GM12892 (cell line): ENCODE data around the gene PDE1A.

Experiments
- DNase-seq: peaks from one replicate; pipeline ENCODE4 v3.0.0; 2011; ENCODE audit not compliant: insufficient read length
- FAIRE-seq: peaks from 2 replicates; lab custom pipeline; 2011; peaks lifted over from hg19 to GRCh38; lab: Jason Lieb, UNC
- POLR2A ChIP-seq: IDR thresholded peaks from 2 replicates; pipeline ENCODE4 v1.6.1; 2011; ENCODE audit warnings: low read depth, low read length, control low read depth
- POLR2AphosphoS5 ChIP-seq: IDR thresholded peaks from 2 replicates; pipeline ENCODE4 v1.6.1; 2011; ENCODE audit warnings: low read depth, low read length, control low read depth
- TAF1 ChIP-seq: IDR thresholded peaks from 2 replicates; pipeline ENCODE4 v1.6.1; 2011; ENCODE audit warnings: low read depth, mild to moderate bottlenecking, control low read depth, low read length, borderline replicate concordance

The PDE1A gene

DNA sequence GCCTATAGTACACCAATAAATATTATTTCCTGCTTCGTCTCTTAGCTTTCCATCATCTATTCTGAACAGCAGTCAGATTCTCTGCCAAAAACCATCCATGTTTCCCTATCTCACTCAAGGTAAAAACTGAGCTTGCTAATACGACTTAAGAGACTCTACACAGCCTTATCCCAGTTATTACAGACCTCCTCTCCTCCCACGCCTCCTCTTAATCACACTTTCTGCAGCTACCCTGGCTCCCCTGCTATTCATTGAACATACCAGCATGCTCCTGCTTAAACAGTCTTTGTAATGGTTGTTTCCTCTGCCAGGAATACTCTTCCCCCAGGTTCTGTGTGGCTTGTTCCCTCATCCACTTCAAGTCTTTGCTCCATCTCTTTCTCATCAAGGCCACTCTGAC lies 81.5 kb downstream of the PDE1A start:
- no peak for TF ChIP-seq POLR2AphosphoS5
- no peak for FAIRE-seq
- DNase-seq = no peak

DNA sequence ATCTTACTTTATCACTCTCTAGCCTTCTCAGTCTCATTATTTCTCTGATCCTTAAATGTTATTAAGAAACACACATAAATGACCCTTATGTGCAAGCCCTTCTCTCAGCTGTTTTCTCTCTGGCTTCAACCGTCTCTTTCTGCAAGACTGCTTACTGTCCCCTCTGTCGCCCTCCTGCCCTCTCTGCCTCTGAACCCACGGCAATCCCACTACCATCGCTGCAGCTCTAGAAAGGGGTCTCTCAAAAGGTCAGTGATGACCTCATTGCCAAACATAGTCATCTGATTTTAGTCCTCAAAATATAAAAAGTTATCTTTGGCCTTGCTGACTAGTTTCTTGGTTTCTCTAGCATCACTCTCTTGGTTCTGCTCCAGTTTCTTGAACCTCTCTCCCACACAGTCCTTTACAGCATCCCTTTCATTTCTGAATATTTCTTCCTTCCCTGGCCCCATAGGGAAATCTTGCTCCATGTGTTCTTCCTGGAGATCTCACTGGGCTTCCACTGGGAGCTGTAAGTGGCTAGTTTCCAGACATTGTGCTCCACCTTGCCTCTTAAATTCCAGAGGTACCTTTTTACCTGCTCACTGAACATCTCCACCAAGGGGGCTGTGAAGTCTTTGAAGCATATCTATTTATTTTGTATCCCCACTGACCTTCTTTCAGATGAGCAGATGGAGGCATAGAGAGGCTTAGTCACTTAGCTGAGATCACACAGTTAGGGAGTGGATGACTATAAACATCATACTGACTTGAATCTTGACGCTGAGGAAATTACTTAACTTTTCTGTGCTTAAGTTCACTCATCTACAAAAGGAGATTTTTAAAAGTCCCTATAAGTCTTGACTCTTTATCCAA lies 96.2 kb downstream of the PDE1A start:
- TF ChIP-seq POLR2A = no peak
- no peak for TF ChIP-seq TAF1
- TF ChIP-seq POLR2AphosphoS5 = no peak
- DNase-seq (no peak), FAIRE-seq (no peak)

DNA sequence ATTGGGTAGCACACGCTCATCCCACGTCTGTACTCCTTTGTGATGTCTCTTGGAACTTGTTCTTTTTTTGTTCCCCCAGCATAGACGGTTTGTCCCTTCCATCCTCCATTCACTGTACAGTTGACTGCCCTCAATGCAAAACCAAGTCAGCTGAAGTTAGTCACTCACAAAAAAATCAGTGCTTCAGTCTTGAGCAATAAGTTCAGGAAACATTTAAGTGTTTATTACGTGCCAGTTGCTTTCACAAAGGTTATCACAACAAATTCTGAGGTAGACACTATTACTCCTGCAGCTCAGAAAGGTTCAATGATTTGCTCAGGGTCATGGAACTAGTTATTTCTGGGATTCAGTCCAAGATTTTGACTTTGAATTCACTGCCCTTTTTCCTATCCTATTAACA lies 102.2 kb downstream of the PDE1A start:
- no peak for DNase-seq
- TF ChIP-seq POLR2AphosphoS5 = no peak
- no peak for TF ChIP-seq TAF1
- TF ChIP-seq POLR2A = no peak
- no peak for FAIRE-seq

DNA sequence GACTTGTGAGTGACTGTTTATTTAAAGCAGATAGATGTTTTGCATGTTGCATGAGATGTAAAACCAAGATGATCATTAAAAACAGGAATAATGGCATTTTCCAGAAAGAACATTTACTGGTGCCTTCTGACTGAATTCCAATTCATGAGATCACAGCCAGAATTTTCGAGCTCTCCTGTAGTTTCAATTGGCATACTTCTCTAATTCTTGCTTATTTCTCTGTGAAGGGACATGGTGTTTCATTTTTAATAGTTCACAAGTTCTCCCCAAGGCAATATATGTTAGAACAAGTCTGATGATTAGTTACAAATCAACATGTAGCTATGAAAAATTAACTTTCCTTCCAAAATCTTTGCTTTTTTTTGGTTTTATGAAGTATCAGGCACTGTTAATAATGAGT lies 105.7 kb downstream of the PDE1A start:
- TF ChIP-seq TAF1 (no peak), POLR2A (no peak), POLR2AphosphoS5 (no peak)
- FAIRE-seq (no peak), DNase-seq (no peak)

DNA sequence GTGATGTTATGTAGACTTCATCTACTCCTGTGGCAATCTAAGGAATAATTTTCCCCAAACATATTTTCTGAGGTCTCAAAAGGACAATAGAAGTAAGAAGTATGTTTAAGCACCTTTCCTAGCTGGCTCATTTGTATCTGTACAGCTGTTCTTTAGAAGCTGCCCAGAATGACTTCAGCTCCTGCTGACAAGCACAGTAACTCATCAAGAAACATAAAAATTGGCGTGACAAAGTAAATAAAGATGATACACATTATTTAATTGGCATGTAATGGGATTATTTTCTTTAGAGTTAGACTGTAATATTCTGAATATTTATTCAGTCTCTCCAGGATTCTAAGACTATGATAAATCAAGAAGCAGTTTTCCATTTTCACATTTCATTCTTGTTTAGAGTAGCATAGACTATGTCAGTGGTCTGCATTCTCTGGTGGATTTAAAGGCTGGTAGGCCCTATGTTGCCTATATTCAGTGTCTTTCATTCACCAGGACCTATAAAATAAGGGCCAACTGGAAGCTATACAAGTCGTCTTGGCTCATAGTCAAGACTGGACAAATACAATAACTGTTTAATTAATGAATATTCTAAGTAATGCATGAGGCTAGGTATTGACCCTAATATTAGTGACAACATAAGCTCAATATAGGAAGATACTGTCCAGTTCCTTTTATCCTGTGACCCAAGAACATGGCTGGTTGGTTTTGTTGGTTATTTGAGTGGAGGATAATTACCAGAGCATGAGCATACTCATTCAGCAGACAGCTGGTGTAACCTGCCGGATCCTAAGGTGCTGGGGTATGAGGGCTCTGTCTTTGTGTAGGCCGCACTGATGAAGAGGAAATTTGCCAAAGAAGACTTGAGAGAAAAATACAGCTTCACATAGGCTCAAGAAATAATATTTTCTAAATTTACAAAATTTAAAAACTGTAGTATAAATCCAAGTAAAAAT lies 107.0 kb downstream of the PDE1A start:
- TF ChIP-seq POLR2AphosphoS5 = no peak
- no peak for TF ChIP-seq POLR2A
- no peak for TF ChIP-seq TAF1
- DNase-seq (no peak), FAIRE-seq (no peak)

DNA sequence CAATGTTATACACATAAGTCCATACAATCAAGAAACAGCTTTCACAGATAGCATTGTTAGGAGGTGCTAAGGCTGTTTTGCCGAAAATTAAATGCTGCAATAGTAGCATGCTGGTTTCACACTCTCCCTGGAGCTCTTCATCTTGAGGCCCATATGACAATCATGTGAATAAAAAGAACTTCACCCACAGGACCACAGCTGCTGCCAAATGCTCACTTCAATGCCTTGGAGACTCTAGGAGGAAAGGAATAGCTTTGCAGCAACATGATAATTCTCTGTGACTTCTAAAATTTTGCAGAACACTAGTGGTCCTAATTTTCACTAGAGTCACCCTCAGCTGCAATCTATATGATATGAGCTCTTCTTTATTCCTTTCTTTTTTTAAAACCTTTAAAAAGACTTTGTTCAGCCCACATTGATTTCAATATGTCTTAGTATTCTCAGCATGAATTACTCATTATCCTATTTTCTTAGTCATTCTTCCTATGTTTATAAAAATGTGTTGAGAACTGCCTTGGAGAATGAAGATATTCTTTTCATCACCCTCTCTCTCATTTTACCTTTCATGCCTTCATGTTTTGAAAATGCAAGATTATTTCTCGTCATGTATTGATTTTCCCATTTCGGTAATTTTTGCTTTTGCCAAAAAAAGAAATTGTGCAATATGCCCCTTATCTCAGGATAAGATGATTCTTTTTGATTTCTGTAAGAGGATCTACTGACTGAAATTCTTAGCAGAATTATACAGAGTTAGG lies 108.2 kb downstream of the PDE1A start:
- DNase-seq (no peak), FAIRE-seq (no peak)
- TF ChIP-seq POLR2AphosphoS5 (no peak), TAF1 (no peak), POLR2A (no peak)

DNA sequence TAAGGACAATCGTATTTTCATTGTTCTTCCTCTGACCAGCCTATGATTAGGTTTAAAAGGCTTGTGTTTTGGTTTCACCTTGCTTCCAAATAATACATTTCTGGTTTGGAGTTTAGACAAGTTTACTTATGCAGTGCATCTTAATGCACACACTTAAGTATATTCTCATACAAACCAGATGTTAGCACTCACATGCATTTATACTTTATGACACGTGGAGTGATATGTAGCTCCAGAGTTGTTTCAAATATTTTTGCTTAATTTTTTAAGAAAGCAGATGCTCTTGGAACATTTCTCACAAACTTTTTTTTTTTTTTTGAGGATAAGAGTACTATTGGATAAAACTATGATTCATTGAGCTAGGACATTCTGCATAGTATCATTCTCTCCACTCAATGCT lies 109.9 kb downstream of the PDE1A start:
- no peak for FAIRE-seq
- TF ChIP-seq TAF1 = no peak
- TF ChIP-seq POLR2A = no peak
- TF ChIP-seq POLR2AphosphoS5 = no peak
- DNase-seq = no peak

DNA sequence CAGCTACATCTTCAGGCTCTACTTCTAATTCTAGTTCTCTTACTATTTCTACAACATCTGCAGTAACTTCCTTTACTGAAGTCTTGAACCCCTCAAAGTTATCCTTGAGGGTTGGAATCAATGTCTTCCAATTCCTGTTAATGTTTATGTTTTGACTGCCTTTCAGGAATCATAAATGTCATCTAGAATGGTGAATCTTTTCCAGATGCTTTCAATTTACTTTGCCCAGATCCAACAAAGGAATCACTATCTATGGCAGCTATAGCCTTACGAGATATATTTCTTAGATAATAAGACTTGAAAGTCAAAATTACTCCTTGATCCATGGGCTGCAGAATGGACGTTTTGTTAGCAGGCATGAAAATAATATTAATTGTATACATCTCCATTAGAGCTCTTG lies 123.9 kb downstream of the PDE1A start:
- no peak for TF ChIP-seq POLR2AphosphoS5
- no peak for TF ChIP-seq POLR2A
- TF ChIP-seq TAF1 = no peak
- no peak for FAIRE-seq
- no peak for DNase-seq

DNA sequence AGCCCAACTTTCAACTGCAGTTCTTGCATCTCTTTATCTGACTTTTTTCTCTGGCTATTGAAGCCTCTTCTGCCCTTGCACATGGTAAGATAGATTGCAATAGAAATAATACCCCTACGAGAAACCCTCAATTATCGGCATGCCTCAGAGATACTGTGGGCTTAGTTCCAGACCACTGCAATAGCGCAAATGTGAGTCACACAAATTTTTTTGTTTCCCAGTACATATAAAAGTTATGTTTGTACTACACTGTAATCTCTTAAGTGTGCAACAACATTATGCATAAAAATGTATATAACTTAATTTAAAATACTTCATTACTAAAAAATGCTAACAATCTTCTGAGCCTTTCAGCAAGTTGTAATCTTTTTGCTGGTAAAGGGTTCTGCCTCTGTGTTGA lies 124.7 kb downstream of the PDE1A start:
- TF ChIP-seq TAF1 (no peak), POLR2AphosphoS5 (no peak), POLR2A (no peak)
- DNase-seq = no peak
- no peak for FAIRE-seq

DNA sequence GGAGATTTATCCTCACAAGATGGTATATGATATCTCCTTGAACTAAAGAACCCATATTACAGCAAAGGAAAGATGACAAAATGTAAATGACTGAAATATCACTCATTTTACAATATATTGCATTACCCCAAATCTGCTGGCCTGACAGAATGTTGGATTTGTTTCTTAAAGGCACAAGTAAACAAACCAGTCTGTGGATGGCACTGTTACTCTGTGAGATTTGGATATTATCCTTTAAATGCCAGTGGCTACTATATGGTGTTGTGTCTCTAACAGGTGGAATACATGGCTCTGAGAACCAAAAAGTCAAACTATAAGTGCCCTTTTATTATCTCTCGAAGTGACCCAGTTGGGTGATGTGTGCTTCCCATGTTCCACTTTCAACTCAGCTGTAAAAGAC lies 125.7 kb downstream of the PDE1A start:
- FAIRE-seq = no peak
- no peak for TF ChIP-seq POLR2AphosphoS5
- DNase-seq = no peak

DNA sequence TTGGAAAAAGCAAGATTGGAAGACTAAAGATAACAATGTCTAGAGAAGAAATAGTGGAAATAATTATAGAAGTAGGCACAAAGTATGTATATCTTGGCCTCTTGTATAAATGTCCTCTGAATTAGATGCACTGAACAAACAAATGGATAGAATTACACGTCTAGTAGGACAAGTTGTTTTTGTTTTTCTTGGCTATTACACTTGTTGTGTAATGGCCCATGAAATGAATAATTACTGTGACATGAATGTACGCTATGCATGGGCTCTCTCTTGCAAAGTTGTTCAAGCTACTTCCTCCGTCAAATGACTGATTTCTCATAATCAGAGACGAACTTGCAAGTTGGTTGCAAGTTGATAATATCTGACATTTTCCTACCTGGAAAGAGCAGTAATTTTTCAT lies 126.2 kb downstream of the PDE1A start:
- no peak for TF ChIP-seq POLR2AphosphoS5
- no peak for TF ChIP-seq TAF1
- no peak for TF ChIP-seq POLR2A
- FAIRE-seq = no peak
- no peak for DNase-seq
